HG02763 (cell line): ENCODE measurements around the gene BAIAP2L2.

Experiments
- ATAC-seq: cut with Tn5 transposase; IDR thresholded peaks from one replicate; pipeline ENCODE4 v1.9.1; 2021; ENCODE audit warnings: mild to moderate bottlenecking, moderate library complexity; ENCODE audit not compliant: unreplicated experiment

BAIAP2L2 gene

GRCh38 chr22:38070250-38070921, 40.1 kb downstream of the BAIAP2L2 start:
- ATAC-seq: no peak

GRCh38 chr22:38069372-38070249, 40.9 kb downstream of the BAIAP2L2 start:
- ATAC-seq: no peak

- no peak for ATAC-seq
Measured at GRCh38 chr22:38068641-38069371, 41.7 kb downstream of the BAIAP2L2 start.

GRCh38 chr22:38067761-38068360, 42.6 kb downstream of the BAIAP2L2 start:
- ATAC-seq: no peak

GRCh38 chr22:38067028-38067415, 43.5 kb downstream of the BAIAP2L2 start:
- no peak for ATAC-seq

- ATAC-seq: no peak
Measured at GRCh38 chr22:38066381-38067027, 44.0 kb downstream of the BAIAP2L2 start.

GRCh38 chr22:38065539-38065938, 44.9 kb downstream of the BAIAP2L2 start:
- ATAC-seq: no peak

- no peak for ATAC-seq
Measured at GRCh38 chr22:38062791-38063190, 47.7 kb downstream of the BAIAP2L2 start.

GRCh38 chr22:38056969-38057891, 53.3 kb downstream of the BAIAP2L2 start, which contains the start of gene PICK1:
PICK1 (plus strand) TSS chr22:38057404; CDS start chr22:38057810, 406 bp downstream.
- peak; percentile 40 for ATAC-seq

- peak; percentile 54 for ATAC-seq
Measured at GRCh38 chr22:38051900-38052862, 58.3 kb downstream of the BAIAP2L2 start.

- ATAC-seq: no peak
Measured at GRCh38 chr22:38051261-38051660, 59.2 kb downstream of the BAIAP2L2 start.

- no peak for ATAC-seq
Measured at GRCh38 chr22:38050720-38051119, 59.8 kb downstream of the BAIAP2L2 start.

- ATAC-seq: no peak
Measured at GRCh38 chr22:38049812-38050619, 60.5 kb downstream of the BAIAP2L2 start.

- ATAC-seq: no peak
Measured at GRCh38 chr22:38046070-38046748, 64.3 kb downstream of the BAIAP2L2 start.

- no peak for ATAC-seq
Measured at GRCh38 chr22:38043151-38044039, 67.1 kb downstream of the BAIAP2L2 start.

- ATAC-seq: no peak
Measured at GRCh38 chr22:38042488-38042790, 68.0 kb downstream of the BAIAP2L2 start.
